Coronary artery (tissue), 2 donors: Measurements from ENCODE around the gene FZD1.
A peak's percentile ranks its signal among the peaks of the same experiment; 100 is the strongest.

Experiments used
- DNase-seq: peaks from one replicate; pipeline ENCODE4 v3.0.0-alpha.2; 2017; ENCODE audit warnings: low spot score
- H3K27ac ChIP-seq, 2 donors: fragments of 200-600 bp; sonication (generic); one replicate each; pipeline ENCODE4 v1.5.1; 2016 to 2019
- H3K4me3 ChIP-seq: fragments of 200-600 bp; sonication (generic); 2 replicates; pipeline ENCODE4 v1.5.1; 2016; ENCODE audit warnings: mild to moderate bottlenecking, moderate library complexity
- TF ChIP-seq, protein P1 (sequence below): fragments of 200-600 bp; sonication (generic); IDR thresholded peaks from one replicate; pipeline ENCODE4 v1.5.1; 2019; ENCODE audit warnings: antibody characterized with exemption

The FZD1 gene

DNA sequence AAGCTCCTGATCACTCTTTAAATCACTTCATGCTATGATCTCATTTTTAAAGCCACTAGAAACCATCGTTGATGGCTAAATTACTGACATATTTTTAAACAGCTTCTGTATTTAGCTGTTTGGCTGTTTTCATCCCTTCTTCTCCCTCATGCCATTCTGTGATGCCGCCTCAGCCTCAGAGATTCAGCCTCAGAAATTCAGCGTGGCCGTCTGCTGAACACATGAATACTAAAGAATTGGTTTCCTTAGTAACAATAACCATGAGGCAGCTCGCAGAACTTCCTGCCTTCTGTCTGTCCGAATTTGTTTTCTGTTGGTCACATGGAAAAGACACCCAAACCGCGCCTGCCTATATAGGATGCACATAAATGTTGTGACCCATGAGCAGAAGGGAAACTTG lies 31.0 kb upstream of the FZD1 start:
- H3K4me3 ChIP-seq, result no peak overlapping the region
- TF ChIP-seq, protein P1, sequence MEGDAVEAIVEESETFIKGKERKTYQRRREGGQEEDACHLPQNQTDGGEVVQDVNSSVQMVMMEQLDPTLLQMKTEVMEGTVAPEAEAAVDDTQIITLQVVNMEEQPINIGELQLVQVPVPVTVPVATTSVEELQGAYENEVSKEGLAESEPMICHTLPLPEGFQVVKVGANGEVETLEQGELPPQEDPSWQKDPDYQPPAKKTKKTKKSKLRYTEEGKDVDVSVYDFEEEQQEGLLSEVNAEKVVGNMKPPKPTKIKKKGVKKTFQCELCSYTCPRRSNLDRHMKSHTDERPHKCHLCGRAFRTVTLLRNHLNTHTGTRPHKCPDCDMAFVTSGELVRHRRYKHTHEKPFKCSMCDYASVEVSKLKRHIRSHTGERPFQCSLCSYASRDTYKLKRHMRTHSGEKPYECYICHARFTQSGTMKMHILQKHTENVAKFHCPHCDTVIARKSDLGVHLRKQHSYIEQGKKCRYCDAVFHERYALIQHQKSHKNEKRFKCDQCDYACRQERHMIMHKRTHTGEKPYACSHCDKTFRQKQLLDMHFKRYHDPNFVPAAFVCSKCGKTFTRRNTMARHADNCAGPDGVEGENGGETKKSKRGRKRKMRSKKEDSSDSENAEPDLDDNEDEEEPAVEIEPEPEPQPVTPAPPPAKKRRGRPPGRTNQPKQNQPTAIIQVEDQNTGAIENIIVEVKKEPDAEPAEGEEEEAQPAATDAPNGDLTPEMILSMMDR, result no peak
- DNase-seq, result no peak
- no peak overlapping the region for H3K27ac ChIP-seq

DNA sequence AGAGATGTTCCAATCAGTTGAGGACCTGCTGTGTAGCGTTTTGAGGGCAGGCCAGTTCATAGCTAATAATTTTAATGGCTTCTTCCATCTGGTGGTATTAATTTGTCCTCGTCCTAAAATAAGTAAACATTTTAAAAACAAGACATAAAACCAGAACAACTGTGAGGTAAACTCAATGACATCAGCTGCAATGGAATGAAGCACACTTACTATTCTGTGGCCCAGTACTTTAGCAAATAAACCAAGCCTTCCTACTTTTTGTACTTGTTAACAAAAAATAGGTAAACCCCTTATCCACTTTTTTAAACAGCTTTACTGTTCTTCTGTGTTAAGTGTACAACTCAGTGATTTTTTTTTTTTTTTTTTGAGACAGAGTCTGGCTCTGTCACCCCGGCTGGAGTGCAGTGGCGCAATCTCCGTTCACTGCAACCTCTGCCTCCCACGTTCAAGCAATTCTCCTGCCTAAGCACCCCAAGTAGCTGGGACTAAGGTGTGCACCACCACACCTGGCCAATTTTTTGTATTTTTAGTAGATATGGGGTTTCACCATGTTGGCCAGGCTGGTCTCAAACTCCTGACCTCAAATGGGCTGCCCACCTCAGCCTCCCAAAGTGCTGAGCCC lies 28.9 kb upstream of the FZD1 start:
- Histone ChIP-seq H3K27ac (no peak overlapping the region), H3K4me3 (no peak overlapping the region)
- TF ChIP-seq, protein P1, result no peak
- DNase-seq, result no peak

DNA sequence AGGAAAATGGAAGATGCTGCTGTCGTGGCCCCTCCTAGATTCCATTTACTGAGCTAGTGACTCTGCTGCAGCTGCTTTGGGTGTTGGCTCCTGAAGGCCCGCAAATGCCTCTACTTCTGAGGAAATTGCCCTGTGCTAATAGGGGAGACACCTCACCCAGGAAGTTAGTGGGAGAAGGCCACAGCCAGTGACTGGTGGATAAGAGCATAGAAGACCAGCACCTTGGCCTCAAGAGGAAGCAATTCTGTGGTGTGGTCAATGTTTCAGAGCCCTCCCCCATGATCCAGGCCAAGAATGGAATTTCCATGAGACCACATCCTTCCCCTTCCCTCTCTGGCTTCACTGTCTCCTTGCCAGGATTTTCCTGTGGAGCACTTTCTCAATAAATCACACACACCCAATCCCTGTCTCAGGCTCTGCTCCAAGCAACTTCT lies 25.0 kb upstream of the FZD1 start:
- TF ChIP-seq, protein P1, result no peak
- DNase-seq, result no peak
- H3K4me3 ChIP-seq, result no peak overlapping the region
- H3K27ac ChIP-seq, result no peak overlapping the region

DNA sequence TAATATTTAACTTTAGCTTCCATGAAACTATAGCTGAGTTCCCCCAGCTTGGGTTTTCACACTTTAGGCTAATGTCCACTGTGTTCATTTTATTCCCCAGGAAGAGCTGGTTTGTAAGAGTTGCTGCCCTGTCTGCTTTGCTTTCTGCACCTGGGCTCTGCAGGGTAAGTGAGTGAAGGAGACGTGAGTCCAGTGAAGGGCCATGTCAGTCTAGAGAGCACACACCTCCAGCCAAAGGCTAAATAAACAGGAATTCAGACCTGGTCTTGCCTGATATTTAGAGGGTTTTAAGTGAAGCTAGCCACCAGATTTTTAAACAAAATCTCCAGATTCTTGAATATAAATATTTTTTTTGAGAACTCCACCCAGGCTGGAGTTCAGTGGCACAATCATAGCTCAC lies 24.5 kb upstream of the FZD1 start:
- no peak overlapping the region for H3K4me3 ChIP-seq
- TF ChIP-seq, protein P1, result no peak
- no peak overlapping the region for H3K27ac ChIP-seq
- no peak for DNase-seq

DNA sequence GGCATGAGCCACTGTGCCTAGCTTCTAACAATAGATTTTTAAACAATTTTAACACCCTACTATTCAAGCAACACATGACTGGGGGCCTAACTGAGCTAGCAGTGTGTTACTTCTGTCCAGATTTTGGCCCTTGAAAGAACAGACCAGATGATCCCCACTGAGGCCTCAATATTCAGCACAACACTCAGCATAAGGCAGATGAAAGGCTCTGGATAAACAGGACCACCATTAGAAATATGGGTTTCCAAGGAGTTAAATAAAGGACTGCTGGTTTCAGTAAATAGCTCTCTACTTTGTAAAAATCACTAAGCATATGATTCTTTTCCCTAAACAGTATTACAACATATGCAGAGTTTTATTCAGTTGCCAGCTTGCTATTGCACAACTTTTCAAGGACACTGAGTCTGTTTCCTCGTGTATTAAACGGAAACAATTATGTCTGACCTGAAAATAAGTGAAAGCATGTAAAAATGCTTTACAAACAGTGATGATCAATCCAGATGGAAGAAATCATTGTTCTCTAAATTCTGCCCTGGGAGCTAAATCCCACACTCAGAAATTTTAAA lies 23.8 kb upstream of the FZD1 start:
- DNase-seq, result no peak
- peak overlapping the region in 1 of 2 donors; percentile 34 for H3K27ac ChIP-seq

GRCh38 chr7:91242097-91242844 lies 22.0 kb upstream of the FZD1 start:
- no peak for DNase-seq
- TF ChIP-seq, protein P1, result no peak
- H3K4me3 ChIP-seq, result no peak overlapping the region
- no peak overlapping the region for H3K27ac ChIP-seq

More for the DNA sequence above, 23.8 kb upstream of the FZD1 start:
- H3K4me3 ChIP-seq, result no peak overlapping the region
- TF ChIP-seq, protein P1, result no peak
